Heart left ventricle (tissue), 16 donors: Measurements from ENCODE around the gene MAPK7. TPM values are rescaled to one million over a fixed set of nuclear protein-coding genes. Genes with fewer than 3 reads are reported as not detected.

Experiments used
- ATAC-seq, 4 donors: fragments of 200-7000 bp; cut with Tn5 transposase; one replicate each; pipeline ENCODE4 v1.9.1; 2020 to 2022; ENCODE audit warnings: moderate library complexity in 4 of 4, mild to moderate bottlenecking in 3 of 4, moderate number of reproducible peaks in 1 of 4
- DNase-seq, 5 donors: peaks; one replicate each; pipeline ENCODE4 v3.0.0-alpha.2; 2020
- H3K27ac ChIP-seq, 12 donors: fragments of 200-600 bp; sonication (generic) in 4 of 12; one replicate each; pipeline versions ENCODE4 v1.5.0 to v1.8.0; 2016 to 2022; ENCODE audit warnings: mild to moderate bottlenecking in 2 of 12
- H3K27me3 ChIP-seq, 9 donors: fragments of 200-600 bp; sonication (generic) in 2 of 9; one replicate each; pipeline versions ENCODE4 v1.5.1 to v1.8.0; 2016 to 2022; ENCODE audit warnings: mild to moderate bottlenecking in 3 of 9
- H3K36me3 ChIP-seq, 9 donors: fragments of 200-600 bp; sonication (generic) in 2 of 9; one replicate each; pipeline versions ENCODE4 v1.5.0 to v1.8.0; 2018 to 2022; ENCODE audit warnings: mild to moderate bottlenecking in 2 of 9
- H3K4me1 ChIP-seq, 12 donors: fragments of 200-600 bp; sonication (generic) in 4 of 12; one replicate each; pipeline versions ENCODE4 v1.5.0 to v1.8.0; 2016 to 2022; ENCODE audit warnings: mild to moderate bottlenecking in 3 of 12
- H3K4me3 ChIP-seq, 12 donors: fragments of 200-600 bp; sonication (generic) in 4 of 12; one replicate each; pipeline versions ENCODE4 v1.5.0 to v1.8.0; 2017 to 2022; ENCODE audit warnings: mild to moderate bottlenecking in 9 of 12, moderate library complexity in 4 of 12
- H3K9me3 ChIP-seq, 12 donors: fragments of 200-600 bp; sonication (generic) in 4 of 12; one replicate each; pipeline versions ENCODE4 v1.5.0 to v1.8.0; 2016 to 2022; ENCODE audit warnings: mild to moderate bottlenecking in 1 of 12
- CTCF ChIP-seq, 12 donors: fragments of 200-600 bp; sonication (generic) in 4 of 12; IDR thresholded peaks; one replicate each; pipeline versions ENCODE4 v1.5.0 to v1.8.0; 2018 to 2022; ENCODE audit warnings: antibody characterized with exemption in 12 of 12, mild to moderate bottlenecking in 5 of 12
- POLR2A ChIP-seq, 2 donors: fragments of 450-650 bp; IDR thresholded peaks; one replicate each; pipeline ENCODE4 v1.6.1; 2017; ENCODE audit warnings: antibody characterized with exemption in 2 of 2, mild to moderate bottlenecking in 2 of 2, moderate library complexity in 2 of 2
- WGBS, 4 donors: extraction: QIAGEN DNeasy Blood & Tissue Kit in 2 of 4; methylation state at CpG; one replicate each; pipeline versions ENCODE4 v1.1.5 to v1.1.7; 2013 to 2018; 5-methylcytosine and 5-hydroxymethylcytosine counted together
- intact Hi-C, 10 donors: fragments of 100-400 bp; cut with DNase I; formaldehyde crosslinking; loops; one replicate each; pipeline versions ENCODE4 v1.11.1 to v1.14.2; 2022
- polyA plus RNA-seq, 2 donors: library from polyadenylated mRNA; stranded (reverse); fragments of 200-250 nt; gene quantifications; one replicate each; pipeline ENCODE4 v1.2.3, GENCODE V29; 2013
- total RNA-seq, 9 donors: library from RNA; depleted of rRNA in 2 of 9; stranded (reverse); fragments of >200 nt in 2 of 9; fragmentation: NEBNext Ultra II Directional in 3 of 9; extraction: Animal tissue kit (Norgen Biotek cat#: 25700) in 3 of 9; gene quantifications; one replicate each; pipeline versions ENCODE4 v1.1.0 to v1.2.4, GENCODE V29; 2016 to 2023
- donor health status: ischemic (EF 13 %, LVEDD 7.1; RV severe dilation, severe dysfunction).
- donor health status: healthy with polysubstance abuse.
- donor health status: DM: no; HTN: yes; CAD: no.
- donor health status: DM: no; HTN: no; CAD: no.
- donor health status: ischemic (EF 25% LVEDD 6.9; RV normal size, moderate dysfunction).
- donor health status: ischemic (EF 25% LVEDD 5.7; RV mildly dilated, moderate dysfunction).
- donor health status: healthy.
- donor health status: DM: yes; HTN: yes; CAD: no.
- donor health status: ischemic (EF 35%, LVEDD 5.7; RV mildly dilated, moderate dysfunction).
- donor health status: nonischemic (EF 11% LVEDD 7.7; RV severe dilation, severe dysfunction).
- donor health status: DM: yes; HTN: yes; CAD: no.
- donor health status: PGD.
- donor health status: ischemic (EF 29% LVEDD 5.4; RV normal size, mild dysfunction).
- donor health status: nonischemic (EF 23%, LVEDD 6.1; RV moderate dilation, normal function).

MAPK7 gene
- total and polyA plus RNA-seq, 11 donors: 5.7 to 25.4 (median 12.1) TPM

GRCh38 chr17:19387921-19388521 lies 9.7 kb downstream of the MAPK7 start:
- no peak for TF ChIP-seq CTCF (IDR thresholded peaks at IDR 0.05)
- no peak for TF ChIP-seq POLR2A (IDR thresholded peaks at IDR 0.05)
- Histone ChIP-seq H3K9me3 (no peaks in the 10 kb centered on the region), H3K4me3 (no peak overlapping the region), H3K27me3 (no peaks in the 10 kb centered on the region), H3K36me3 (peaks cover 0 to 26% (median 17%) of the 10 kb centered on the region in 9 donors), H3K4me1 (peaks cover 0 to 67% (median 43%) of the 10 kb centered on the region in 12 donors), H3K27ac (peak overlapping the region; percentile 55 to 96 (median 84))
- intact Hi-C loops: no loop called here
- ATAC-seq (peak in 2 of 4 donors; percentile 1 to 16), DNase-seq (no peak)
- 70 to 77% (median 73%) methylated on average over 2 of the region's 2 CpGs for WGBS, 4 donors

GRCh38 chr17:19388791-19389785 lies 10.8 kb downstream of the MAPK7 start:
- Histone ChIP-seq H3K27me3 (no peaks in the 10 kb centered on the region), H3K4me1 (peaks cover 0 to 59% (median 40%) of the 10 kb centered on the region in 12 donors), H3K9me3 (no peaks in the 10 kb centered on the region), H3K4me3 (no peak overlapping the region), H3K36me3 (peaks cover 0 to 15% (median 6%) of the 10 kb centered on the region in 9 donors), H3K27ac (peak overlapping the region in 10 of 12 donors; percentile 30 to 96 (median 84))
- intact Hi-C loops: no loop called here
- WGBS, 4 donors: 68 to 82% (median 75%) methylated on average over 5 of the region's 5 CpGs
- DNase-seq (peak in 1 of 5 donors; percentile 35), ATAC-seq (no peak)
- TF ChIP-seq POLR2A (IDR thresholded peaks at IDR 0.05) (no peak), CTCF (IDR thresholded peaks at IDR 0.05) (no peak)

GRCh38 chr17:19390951-19391350 lies 12.7 kb downstream of the MAPK7 start:
- Histone ChIP-seq H3K36me3 (no peaks in the 10 kb centered on the region), H3K4me3 (no peak overlapping the region), H3K4me1 (peaks cover 0 to 41% (median 22%) of the 10 kb centered on the region in 12 donors), H3K9me3 (no peaks in the 10 kb centered on the region), H3K27me3 (no peaks in the 10 kb centered on the region), H3K27ac (no peak overlapping the region)
- TF ChIP-seq POLR2A (IDR thresholded peaks at IDR 0.05) (no peak), CTCF (IDR thresholded peaks at IDR 0.05) (no peak)
- intact Hi-C loops: no loop called here
- DNase-seq (no peak), ATAC-seq (no peak)
- 81 to 93% (median 90%) methylated on average over 2 of the region's 2 CpGs for WGBS, 4 donors

- DNase-seq: peak in 1 of 5 donors; percentile 11
- H3K9me3 ChIP-seq: no peaks in the 10 kb centered on the region
- TF ChIP-seq POLR2A (IDR thresholded peaks at IDR 0.05): no peak
- no peak for TF ChIP-seq CTCF (IDR thresholded peaks at IDR 0.05)
- peaks cover 0 to 36% (median 19%) of the 10 kb centered on the region in 12 donors for H3K4me1 ChIP-seq
- intact Hi-C loops: no loop called here
- no peak overlapping the region for H3K4me3 ChIP-seq
- H3K27ac ChIP-seq: no peak overlapping the region
- no peak for ATAC-seq
- no peaks in the 10 kb centered on the region for H3K27me3 ChIP-seq
- 81 to 93% (median 84%) methylated on average over 5 to 7 of the region's 7 CpGs for WGBS, 4 donors
- no peaks in the 10 kb centered on the region for H3K36me3 ChIP-seq
Observed at GRCh38 chr17:19391432-19391831, 13.1 kb downstream of the MAPK7 start.
